HCT116 (cell line): Measurements from ENCODE around the gene PKDCC. TPM values are rescaled to one million over a fixed set of nuclear protein-coding genes. Genes with fewer than 3 reads are reported as not detected.
"Not testable (repeated sequence)": the region's sequence is repeated elsewhere in the genome, so short reads cannot be mapped to it uniquely, and the experiment has no call there.

Source experiments
- ATAC-seq: fragments of 200-7000 bp; cut with Tn5 transposase; 2 replicates; pipeline ENCODE4 v1.9.1; 2020; ENCODE audit warnings: mild to moderate bottlenecking, moderate library complexity
- BruUV-seq: library from RNA; stranded (reverse); fragments of 400-500 nt; replicated peaks from 2 replicates; lab custom pipeline; 2021; lab: Mats Ljungman, UMichigan
- CTCF ChIA-PET: fragments of 300-600 bp; sonication (Branson Sonifier 250); formaldehyde crosslinking; loops from one replicate; lab custom pipeline; 2021; ENCODE audit warnings: antibody characterized with exemption; lab: Charles Lee
- POLR2A ChIA-PET: fragments of 300-600, 350-600 bp; sonication (Branson Sonifier 250); formaldehyde crosslinking; loops from one replicate; lab custom pipeline; 2021; ENCODE audit warnings: antibody characterized with exemption; lab: Charles Lee
- RAD21 ChIA-PET, 2 experiments: fragments of 300-600 bp; sonication (Branson Sonifier 250); formaldehyde crosslinking; loops; one replicate each; lab custom pipeline; 2023; ENCODE audit warnings: low total read pairs in 2 of 2; ENCODE audit not compliant: uncharacterized antibody in 2 of 2, unreplicated experiment in 2 of 2, low non-redundant PET in 1 of 2; lab: Charles Lee
- DNase-seq: peaks from one replicate; pipeline ENCODE4 v3.0.0-alpha.2; 2010; ENCODE audit warnings: low read depth, low spot score
- H2AFZ ChIP-seq: fragments of 200-600 bp; shearing (Covaris generic), sonication (generic); 2 replicates; pipeline ENCODE4 v1.6.1; 2017; ENCODE audit warnings: low read depth, mixed run types, mixed read lengths, antibody characterized with exemption, low read length; ENCODE audit not compliant: poor library complexity, severe bottlenecking
- H3K27ac ChIP-seq: 2 replicates; pipeline ENCODE4 v1.5.1; 2012; ENCODE audit warnings: low read depth, low read length
- H3K27me3 ChIP-seq: fragments of 200-600 bp; sonication (generic); 2 replicates; pipeline ENCODE4 v1.6.1; 2016; ENCODE audit warnings: mixed run types, low read length, mixed read lengths; ENCODE audit not compliant: insufficient read depth
- H3K36me3 ChIP-seq, 2 experiments: fragments of 200-500 bp in 1 of 2; fragments of 200-600 bp in 1 of 2; sonication (Bioruptor generic) in 1 of 2; sonication (generic) in 1 of 2; 2 replicates each; pipeline versions ENCODE4 v1.5.1 to v1.6.1; 2014 to 2016; ENCODE audit warnings: low read length in 2 of 2, inconsistent platforms in 1 of 2, mixed read lengths in 1 of 2, mixed run types in 1 of 2; ENCODE audit not compliant: insufficient read depth in 2 of 2, control insufficient read depth in 1 of 2
- H3K4me1 ChIP-seq, 2 experiments: fragments of 200-600 bp in 1 of 2; sonication (generic) in 1 of 2; 2 replicates each; pipeline versions ENCODE4 v1.5.1 to v1.6.1; 2012 to 2017; ENCODE audit warnings: low read length in 2 of 2, inconsistent platforms in 1 of 2, mild to moderate bottlenecking in 1 of 2, mixed read lengths in 1 of 2, mixed run types in 1 of 2, moderate library complexity in 1 of 2; ENCODE audit not compliant: insufficient read depth in 2 of 2, control insufficient read depth in 1 of 2
- H3K4me2 ChIP-seq: fragments of 200-600 bp; sonication (generic); 2 replicates; pipeline ENCODE4 v1.6.1; 2017; ENCODE audit warnings: mixed run types, low read length, mixed read lengths
- H3K4me3 ChIP-seq, 2 experiments: fragments of 200-600 bp in 1 of 2; sonication (generic) in 1 of 2; replicated peaks in 1 of 2; 2 replicates each; pipeline ENCODE4 v1.5.1; 2011 to 2016; ENCODE audit warnings: low read length in 2 of 2, control low read depth in 1 of 2, low read depth in 1 of 2, mild to moderate bottlenecking in 1 of 2, mixed read lengths in 1 of 2, mixed run types in 1 of 2
- H3K79me2 ChIP-seq: fragments of 200-600 bp; sonication (generic); 2 replicates; pipeline ENCODE4 v1.6.1; 2017; ENCODE audit warnings: mild to moderate bottlenecking, mixed run types, low read length, moderate library complexity, mixed read lengths; ENCODE audit not compliant: insufficient read depth
- H3K9ac ChIP-seq: fragments of 200-600 bp; sonication (generic); 2 replicates; pipeline ENCODE4 v1.6.1; 2016; ENCODE audit warnings: low read length, mixed read lengths
- H3K9me2 ChIP-seq: fragments of 200-600 bp; sonication (generic), shearing (Covaris generic); 2 replicates; pipeline ENCODE4 v1.6.1; 2017; ENCODE audit warnings: mixed run types, mild to moderate bottlenecking, moderate library complexity; ENCODE audit not compliant: insufficient read depth
- H3K9me3 ChIP-seq, 2 experiments: fragments of 200-500 bp in 1 of 2; fragments of 200-600 bp in 1 of 2; sonication (Bioruptor generic) in 1 of 2; sonication (generic) in 1 of 2; 2 replicates each; pipeline ENCODE4 v1.6.1; 2014 to 2017; ENCODE audit warnings: low read length in 2 of 2, mixed read lengths in 2 of 2, inconsistent platforms in 1 of 2, low read depth in 1 of 2, mild to moderate bottlenecking in 1 of 2, mixed run types in 1 of 2, moderate library complexity in 1 of 2; ENCODE audit not compliant: control insufficient read depth in 1 of 2, insufficient read depth in 1 of 2
- H4K20me1 ChIP-seq: fragments of 200-600 bp; sonication (generic), shearing (Covaris generic); 2 replicates; pipeline ENCODE4 v1.6.1; 2017; ENCODE audit warnings: mixed run types, mild to moderate bottlenecking, moderate library complexity; ENCODE audit not compliant: insufficient read depth
- ELF1 ChIP-seq: IDR thresholded peaks from 2 replicates; pipeline ENCODE4 v1.6.1; 2012; ENCODE audit warnings: low read depth, borderline replicate concordance
- EZH2phosphoT487 ChIP-seq: fragments of 200-600 bp; IDR thresholded peaks from 2 replicates; pipeline ENCODE4 v1.6.1; 2018; ENCODE audit warnings: antibody characterized with exemption, borderline replicate concordance
- SP1 ChIP-seq: IDR thresholded peaks from 2 replicates; pipeline ENCODE4 v1.6.1; 2012; ENCODE audit warnings: low read depth
- intact Hi-C: fragments of 100-400 bp; cut with micrococcal nuclease; formaldehyde crosslinking; loops from 2 replicates; pipeline ENCODE4 v1.10.0; 2022
- total RNA-seq: library from RNA; stranded (reverse); gene quantifications from one replicate; pipeline ENCODE4 v1.2.1, GENCODE V29; 2021; ENCODE audit not compliant: unreplicated experiment

Gene PKDCC
- total RNA-seq, 1 experiment from 2014 or later: 0.84 TPM

DNA sequence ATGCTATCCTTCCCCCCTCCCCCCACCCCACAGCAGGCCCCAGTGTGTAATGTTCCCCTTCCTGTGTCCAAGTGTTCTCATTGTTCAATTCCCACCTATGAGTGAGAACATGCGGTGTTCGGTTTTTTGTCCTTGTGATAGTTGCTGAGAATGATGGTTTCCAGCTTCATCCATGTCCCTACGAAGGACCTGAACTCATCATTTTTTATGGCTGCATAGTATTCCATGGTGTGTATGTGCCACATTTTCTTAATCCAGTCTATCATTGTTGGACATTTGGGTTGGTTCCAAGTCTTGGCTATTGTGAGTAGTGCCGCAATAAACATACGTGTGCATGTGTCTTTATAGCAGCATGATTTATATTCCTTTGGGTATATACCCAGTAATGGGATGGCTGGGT lies 17.9 kb downstream of the PKDCC start:
- intact Hi-C loops, H4K20me1 ChIP-seq, H3K4me2 ChIP-seq, H3K36me3 ChIP-seq, H3K4me3 ChIP-seq, H2AFZ ChIP-seq, H3K9ac ChIP-seq, DNase-seq, CTCF ChIA-PET, ATAC-seq, H3K4me1 ChIP-seq, H3K9me2 ChIP-seq, BruUV-seq, RAD21 ChIA-PET, H3K79me2 ChIP-seq, H3K9me3 ChIP-seq, POLR2A ChIA-PET, H3K27ac ChIP-seq: not testable (repeated sequence)
- H3K27me3 ChIP-seq: peaks cover 16% of the 10 kb centered on the region; the same call in 1 of the 2 replicates

DNA sequence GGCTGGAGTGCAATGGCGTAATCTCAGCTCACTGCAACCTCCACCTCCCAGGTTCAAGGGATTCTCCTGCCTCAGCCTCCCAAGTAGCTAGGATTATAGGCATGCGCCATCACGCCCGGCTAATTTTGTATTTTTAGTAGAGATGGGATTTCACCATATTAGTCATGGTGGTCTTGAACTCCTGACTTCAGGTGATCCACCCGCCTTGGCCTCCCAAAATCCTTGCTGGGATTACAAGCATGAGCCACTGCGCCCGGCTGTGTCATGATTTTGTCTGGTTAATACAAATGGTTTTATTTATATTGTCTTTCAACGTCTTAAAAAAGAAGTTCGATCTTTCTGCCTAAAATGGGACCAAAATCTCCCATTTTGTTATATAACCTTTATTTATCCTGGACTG lies 19.2 kb downstream of the PKDCC start:
- H3K36me3 ChIP-seq, H3K4me3 ChIP-seq, DNase-seq, RAD21 ChIA-PET, BruUV-seq, intact Hi-C loops, H3K27ac ChIP-seq, H3K9me2 ChIP-seq, H3K9me3 ChIP-seq, H2AFZ ChIP-seq, H3K4me1 ChIP-seq, H3K9ac ChIP-seq, H4K20me1 ChIP-seq, POLR2A ChIA-PET, H3K4me2 ChIP-seq, ATAC-seq, H3K79me2 ChIP-seq: not testable (repeated sequence)
- peaks cover 16% of the 10 kb centered on the region; the same call in 1 of the 2 replicates for H3K27me3 ChIP-seq
- CTCF ChIA-PET: interaction anchor here (1.3 kb wide), 1 partner anchor 12 kb away, joined by 4 read pairs; no protein-coding TSS in a partner anchor

DNA sequence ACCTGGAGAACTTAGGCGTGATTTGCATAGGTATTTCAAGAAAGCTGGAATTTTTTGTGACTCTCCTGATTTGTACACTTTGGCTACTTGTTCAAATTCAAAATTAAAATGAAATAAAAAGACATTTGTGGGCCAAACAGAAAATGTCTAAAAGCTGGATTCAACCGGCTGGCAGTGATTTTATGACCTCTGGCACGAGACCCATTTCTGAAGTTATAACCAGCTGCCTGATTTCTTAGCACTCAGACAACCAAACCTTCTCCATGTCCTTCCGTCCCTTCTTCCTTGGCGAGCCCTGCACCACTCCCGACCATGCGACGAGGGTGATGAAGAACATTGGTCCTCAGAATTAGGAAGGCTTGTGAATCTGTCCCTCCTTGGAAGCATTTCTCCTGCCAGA lies 19.7 kb downstream of the PKDCC start:
- Histone ChIP-seq H3K9ac (no peak overlapping the region), H3K4me3 (no peak overlapping the region), H3K79me2 (no peaks in the 10 kb centered on the region), H3K9me2 (no peaks in the 10 kb centered on the region), H2AFZ (no peak overlapping the region), H3K27ac (no peak overlapping the region), H3K9me3 (no peaks in the 10 kb centered on the region), H3K36me3 (no peaks in the 10 kb centered on the region), H3K27me3 (peaks cover 16% of the 10 kb centered on the region; the same call in 1 of the 2 replicates), H3K4me1 (no peaks in the 10 kb centered on the region), H4K20me1 (no peaks in the 10 kb centered on the region), H3K4me2 (no peak overlapping the region)
- ATAC-seq: no peak
- intact Hi-C loops: no loop called here
- DNase-seq: no peak
- ChIA-PET POLR2A (no interaction called here), CTCF (interaction anchor here (1.3 kb wide), 1 partner anchor 13 kb away, joined by 4 read pairs; no protein-coding TSS in a partner anchor), RAD21 (no interaction called here)
- TF ChIP-seq SP1 (no peak), EZH2phosphoT487 (no peak), ELF1 (no peak)
- no TSS peak for BruUV-seq
